ENCODE results near the gene PRDM7.
"Not testable (repeated sequence)": the region's sequence is repeated elsewhere in the genome, so short reads cannot be mapped to it uniquely, and the experiment has no call there.

GRCh38 chr16:90104725-90105124 is 27.6 kb upstream of the PRDM7 start:
- TF ChIP-seq CTCF, POLR2A (IDR thresholded peaks at IDR 0.05): not testable (repeated sequence)

Measured in esophagus squamous epithelium (tissue), 4 donors.